ENCODE results near the gene PGLYRP4.

- TF ChIP-seq, protein P1, sequence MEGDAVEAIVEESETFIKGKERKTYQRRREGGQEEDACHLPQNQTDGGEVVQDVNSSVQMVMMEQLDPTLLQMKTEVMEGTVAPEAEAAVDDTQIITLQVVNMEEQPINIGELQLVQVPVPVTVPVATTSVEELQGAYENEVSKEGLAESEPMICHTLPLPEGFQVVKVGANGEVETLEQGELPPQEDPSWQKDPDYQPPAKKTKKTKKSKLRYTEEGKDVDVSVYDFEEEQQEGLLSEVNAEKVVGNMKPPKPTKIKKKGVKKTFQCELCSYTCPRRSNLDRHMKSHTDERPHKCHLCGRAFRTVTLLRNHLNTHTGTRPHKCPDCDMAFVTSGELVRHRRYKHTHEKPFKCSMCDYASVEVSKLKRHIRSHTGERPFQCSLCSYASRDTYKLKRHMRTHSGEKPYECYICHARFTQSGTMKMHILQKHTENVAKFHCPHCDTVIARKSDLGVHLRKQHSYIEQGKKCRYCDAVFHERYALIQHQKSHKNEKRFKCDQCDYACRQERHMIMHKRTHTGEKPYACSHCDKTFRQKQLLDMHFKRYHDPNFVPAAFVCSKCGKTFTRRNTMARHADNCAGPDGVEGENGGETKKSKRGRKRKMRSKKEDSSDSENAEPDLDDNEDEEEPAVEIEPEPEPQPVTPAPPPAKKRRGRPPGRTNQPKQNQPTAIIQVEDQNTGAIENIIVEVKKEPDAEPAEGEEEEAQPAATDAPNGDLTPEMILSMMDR (IDR thresholded peaks at IDR 0.05; ENCODE audit: low read depth, low read length, poor library complexity, severe bottlenecking) = no peak
- no peak for TF ChIP-seq EZH2phosphoT487 (IDR thresholded peaks at IDR 0.05; ENCODE audit: borderline replicate concordance, low read length)
Observed at GRCh38 chr1:153387001-153387400, 38.4 kb upstream of the PGLYRP4 start.

Data from DOHH2 (cell line).